Retinal pigment epithelial cell (primary cell): Measurements from ENCODE around the gene P2RY2.

Source experiments
- DNase-seq: peaks from one replicate; pipeline ENCODE4 v3.0.0-alpha.2; 2010; ENCODE audit warnings: low read depth
- H3K4me3 ChIP-seq: 2 replicates; pipeline ENCODE4 v1.5.1; 2011; ENCODE audit warnings: mild to moderate bottlenecking, low read length, control low read depth, moderate library complexity
- CTCF ChIP-seq: conservative IDR thresholded peaks from 2 replicates; pipeline ENCODE4 v1.5.1; 2011; ENCODE audit warnings: low read depth, low read length, control low read depth, inconsistent platforms

Gene P2RY2

DNA sequence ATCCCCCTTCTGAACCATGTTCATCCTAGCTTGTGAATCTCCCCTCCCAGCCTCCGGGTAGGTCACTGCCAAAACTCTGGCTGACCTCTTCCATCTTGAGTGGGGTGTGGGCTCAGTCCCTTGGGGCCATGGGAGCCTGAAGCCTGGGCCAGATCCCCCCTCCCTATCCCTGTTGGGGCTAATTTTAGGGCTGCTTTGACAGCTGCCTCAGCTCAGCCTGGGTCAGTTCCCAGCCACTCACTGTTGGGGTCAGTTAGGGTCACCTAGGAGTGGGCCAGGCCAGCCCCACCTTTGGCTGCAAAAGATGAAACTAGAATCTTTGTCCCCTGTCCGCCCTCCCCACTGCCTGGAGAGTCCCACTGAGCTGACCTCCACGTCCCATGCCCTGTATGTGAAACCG, 29.8 kb upstream of the P2RY2 start:
- H3K4me3 ChIP-seq = no peak overlapping the region
- TF ChIP-seq CTCF = no peak
- no peak for DNase-seq

DNA sequence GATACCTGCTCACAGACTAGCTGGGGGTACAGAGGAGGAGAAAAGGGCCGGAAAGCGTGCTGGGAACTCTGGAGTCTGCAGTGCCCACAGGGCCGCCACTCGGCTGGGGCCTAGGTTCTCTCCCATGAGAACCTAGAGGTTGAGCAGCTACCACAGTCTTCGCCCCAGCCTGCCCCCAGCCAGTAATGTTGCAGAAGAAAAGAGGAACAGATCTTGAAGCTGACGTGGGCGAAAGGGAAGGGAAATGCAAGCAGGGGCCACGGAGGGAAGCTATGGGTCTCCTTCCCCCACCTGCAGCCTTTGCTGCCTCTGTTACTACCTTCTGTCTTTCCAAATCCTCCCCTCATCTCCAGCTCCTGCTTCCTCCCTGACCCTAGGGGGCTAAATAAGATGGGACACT, 28.8 kb upstream of the P2RY2 start:
- DNase-seq = no peak
- H3K4me3 ChIP-seq = no peak overlapping the region

GRCh38 chr11:73189723-73190556, 28.1 kb upstream of the P2RY2 start:
- no peak for TF ChIP-seq CTCF
- no peak for DNase-seq
- no peak overlapping the region for H3K4me3 ChIP-seq

More for the DNA sequence above, 28.8 kb upstream of the P2RY2 start:
- TF ChIP-seq CTCF = no peak

DNA sequence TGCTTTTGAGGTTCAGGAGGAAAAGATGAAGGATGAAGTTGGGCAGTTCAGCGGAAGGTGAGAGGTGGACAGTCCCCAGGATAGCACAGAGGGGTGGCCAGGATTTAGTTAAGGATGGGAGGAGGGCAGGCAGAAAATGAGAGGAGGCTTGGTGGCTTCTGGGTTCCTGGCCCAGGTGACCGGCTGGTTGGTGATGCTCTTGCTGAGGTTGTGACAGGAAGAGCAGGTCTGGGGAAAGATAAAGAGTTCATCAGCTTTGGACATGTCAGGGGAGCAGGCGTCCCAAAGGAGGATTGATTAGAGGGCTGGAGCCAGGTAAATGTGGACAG, 27.6 kb upstream of the P2RY2 start:
- no peak overlapping the region for H3K4me3 ChIP-seq
- TF ChIP-seq CTCF = no peak
- no peak for DNase-seq

GRCh38 chr11:73191151-73191550, 26.9 kb upstream of the P2RY2 start:
- no peak for DNase-seq
- no peak for TF ChIP-seq CTCF
- no peak overlapping the region for H3K4me3 ChIP-seq

DNA sequence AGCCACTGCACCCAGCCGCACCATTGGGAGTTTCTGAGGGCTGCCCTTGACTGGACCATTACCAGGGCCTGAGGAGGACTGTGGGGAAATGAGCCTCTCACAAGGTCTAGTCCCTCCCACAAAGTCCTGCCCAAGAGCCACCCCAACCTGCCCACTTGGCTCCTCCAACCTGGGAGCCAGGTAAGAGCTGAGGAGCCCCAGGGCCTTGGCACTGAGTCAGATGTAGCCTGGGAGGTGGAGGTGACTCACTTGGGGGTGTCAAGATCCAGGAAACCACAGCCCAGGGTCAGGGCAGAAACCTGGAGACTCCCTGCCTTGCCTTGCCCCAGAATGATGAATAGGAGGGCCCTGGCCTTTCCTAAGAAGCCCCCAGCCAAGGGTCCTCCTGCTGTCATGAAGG, 25.8 kb upstream of the P2RY2 start:
- TF ChIP-seq CTCF = no peak
- no peak for DNase-seq
- no peak overlapping the region for H3K4me3 ChIP-seq

GRCh38 chr11:73193251-73194033, 24.6 kb upstream of the P2RY2 start:
- no peak for TF ChIP-seq CTCF
- no peak for DNase-seq
- H3K4me3 ChIP-seq = no peak overlapping the region
